T-helper 17 cell (primary cell): Measurements from ENCODE around the gene FAM222B. TPM values are rescaled to one million over a fixed set of nuclear protein-coding genes. Genes with fewer than 3 reads are reported as not detected.

ENCODE experiments used
- total RNA-seq, 4 donors: library from RNA in 2 of 4; stranded (reverse) in 2 of 4; gene quantifications; one replicate each; pipeline ENCODE4 v1.2.3 and lab custom pipeline; 2022 to 2026

The FAM222B gene
- total RNA-seq, 2 donors from 2014 or later: 18.3 to 22.6 TPM

Other genes starting within 250 kb of the FAM222B start
- 10 to 100 TPM; 19.2 to 31.5 TPM for gene SPAG5, start 243.8 kb downstream of the FAM222B start, total RNA-seq
- gene RSKR, start 228.6 kb downstream of the FAM222B start, total RNA-seq: 1 to 10 TPM; 8.1 to 8.8 TPM
- 100 to 1,000 TPM; 136 to 153 TPM for gene BLTP2, start 197.6 kb downstream of the FAM222B start, total RNA-seq
- 10 to 100 TPM; 31.5 to 38.5 TPM for gene SDF2, start 180.9 kb downstream of the FAM222B start, total RNA-seq
- gene SUPT6H, start 180.6 kb downstream of the FAM222B start, total RNA-seq: 100 to 1,000 TPM; 136 to 139 TPM
- gene PROCA1, start 130.9 kb downstream of the FAM222B start, total RNA-seq: 1 to 10 TPM; 4.8 to 6.3 TPM
- gene RAB34, start 124.9 kb downstream of the FAM222B start, total RNA-seq: 10 to 100 TPM in 1 of 2 donors, 1 to 10 TPM in 1; 8.3 to 24.3 TPM
- 1,000 to 10,000 TPM; 2,757 to 2,860 TPM for gene RPL23A, start 122.8 kb downstream of the FAM222B start, total RNA-seq
- 1 to 10 TPM; 1.1 to 1.4 TPM for gene TLCD1, start 116.6 kb downstream of the FAM222B start, total RNA-seq
- 1 to 10 TPM; 5.8 to 8.8 TPM for gene NEK8, start 114.0 kb downstream of the FAM222B start, total RNA-seq
- gene TRAF4, start 98.8 kb downstream of the FAM222B start, total RNA-seq: 100 to 1,000 TPM; 326 to 362 TPM
- gene ERAL1, start 12.2 kb upstream of the FAM222B start, total RNA-seq: 10 to 100 TPM; 19.0 to 20.5 TPM
- 100 to 1,000 TPM; 132 to 147 TPM for gene FLOT2, start 54.9 kb upstream of the FAM222B start, total RNA-seq
- gene DHRS13, start 60.3 kb upstream of the FAM222B start, total RNA-seq: 10 to 100 TPM; 21.0 TPM
- 100 to 1,000 TPM; 164 to 174 TPM for gene PHF12, start 108.7 kb upstream of the FAM222B start, total RNA-seq
- gene SEZ6, start 163.2 kb upstream of the FAM222B start, total RNA-seq: under 1 TPM; 0.35 to 0.47 TPM
- gene PIPOX, start 200.4 kb upstream of the FAM222B start, total RNA-seq: 1 to 10 TPM; 2.2 to 2.5 TPM